GM04503 (cell line): ENCODE measurements around the gene EXPH5.

Experiments used
- DNase-seq: peaks from one replicate; pipeline ENCODE4 v3.0.0-alpha.2; 2012; ENCODE audit warnings: low read depth

The EXPH5 gene

DNA sequence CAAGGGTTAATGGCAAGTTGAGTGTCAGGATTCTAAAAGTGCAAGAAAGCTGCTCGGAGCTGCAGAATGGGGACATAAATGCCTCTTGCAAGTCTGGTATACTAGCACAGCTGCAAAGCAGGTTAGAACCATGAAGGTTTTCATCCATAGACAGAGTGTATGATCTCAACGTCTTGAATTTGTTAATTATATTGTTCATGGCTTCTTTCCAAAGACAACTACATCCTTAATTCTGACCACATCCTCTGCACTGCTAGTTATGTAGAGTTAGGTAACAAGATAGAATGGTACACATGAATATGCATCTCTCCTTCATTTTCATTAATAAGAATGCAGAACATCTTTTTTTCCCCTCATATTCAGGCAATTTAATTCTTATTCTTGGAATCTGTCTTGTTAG lies 34.2 kb downstream of the EXPH5 start:
- DNase-seq = peak; percentile 55

DNA sequence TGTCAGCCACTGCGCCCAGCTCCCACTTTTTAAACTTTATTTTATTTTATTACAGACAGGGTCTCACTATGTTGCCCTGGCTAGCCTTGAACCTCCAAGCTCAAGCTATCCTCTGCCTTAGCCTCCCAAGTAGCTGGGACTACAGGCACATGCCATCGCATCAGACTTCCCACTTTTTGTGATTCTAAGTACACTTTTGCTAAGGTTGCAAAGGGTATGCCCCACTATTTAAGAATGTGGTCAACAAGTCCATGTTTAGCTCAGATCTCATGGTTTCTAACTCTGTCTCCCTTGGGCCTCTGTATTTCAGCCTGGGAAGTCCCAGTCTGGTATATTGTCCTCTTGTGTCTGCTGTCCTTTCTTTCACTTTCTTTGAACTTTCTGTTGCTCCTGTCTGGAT lies 35.3 kb downstream of the EXPH5 start:
- no peak for DNase-seq

DNA sequence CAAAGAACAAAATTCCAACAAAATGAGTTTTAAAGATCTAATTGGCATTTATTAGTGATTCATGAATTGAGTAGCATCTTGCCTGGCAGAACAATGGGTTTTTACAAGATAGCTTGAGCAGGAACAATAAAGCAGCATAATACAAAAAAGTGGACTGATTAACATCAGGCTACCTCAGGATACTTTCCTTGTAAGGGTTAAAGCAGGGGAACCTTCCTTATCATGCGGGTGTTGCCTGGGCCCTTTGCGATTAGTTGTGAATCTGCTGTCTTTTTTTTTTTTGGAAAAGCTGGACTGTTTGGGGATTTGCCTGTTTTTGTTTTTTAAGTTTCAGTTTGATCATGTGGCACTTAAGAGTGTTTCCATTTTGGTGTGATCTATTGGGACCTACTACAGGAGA lies 37.5 kb downstream of the EXPH5 start:
- DNase-seq = no peak

DNA sequence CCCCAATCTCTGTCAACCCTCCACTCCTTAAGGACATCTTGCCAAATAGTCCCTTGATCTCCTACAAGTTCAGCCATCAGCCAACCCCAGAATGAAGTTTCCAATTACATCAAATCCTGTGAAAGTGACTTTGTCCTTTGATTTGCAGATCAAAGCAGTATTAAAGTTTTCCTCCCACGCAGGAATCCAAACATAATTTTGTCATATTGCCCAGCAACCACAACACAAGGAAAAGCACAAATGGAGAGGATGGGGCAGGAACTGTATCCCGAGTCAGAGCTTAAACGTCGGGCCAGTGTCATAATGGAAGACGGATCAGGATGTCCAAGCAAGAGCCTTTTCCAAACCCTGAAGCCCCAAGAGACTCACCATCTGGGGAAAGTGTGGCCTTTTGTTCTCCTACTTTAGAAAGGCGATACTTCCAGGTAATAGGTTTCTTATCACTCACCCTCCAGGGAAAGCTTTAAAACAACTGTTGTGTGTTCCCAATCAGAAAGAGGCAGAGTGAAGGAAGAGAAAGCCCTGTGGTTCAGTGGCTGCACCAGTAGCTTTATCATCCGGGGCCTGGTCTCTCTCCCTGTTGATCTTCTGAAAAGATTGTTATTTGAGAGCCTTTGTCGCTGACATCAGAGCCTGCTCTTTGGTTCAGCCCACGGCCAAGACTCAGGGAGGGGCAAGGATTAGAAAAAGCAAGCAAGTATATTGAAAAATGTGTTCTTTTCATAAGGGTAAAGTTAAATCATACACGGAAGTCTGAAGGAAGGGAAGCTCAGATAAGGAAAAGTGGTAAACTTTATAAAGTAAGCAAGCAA lies 41.7 kb downstream of the EXPH5 start:
- DNase-seq = no peak

DNA sequence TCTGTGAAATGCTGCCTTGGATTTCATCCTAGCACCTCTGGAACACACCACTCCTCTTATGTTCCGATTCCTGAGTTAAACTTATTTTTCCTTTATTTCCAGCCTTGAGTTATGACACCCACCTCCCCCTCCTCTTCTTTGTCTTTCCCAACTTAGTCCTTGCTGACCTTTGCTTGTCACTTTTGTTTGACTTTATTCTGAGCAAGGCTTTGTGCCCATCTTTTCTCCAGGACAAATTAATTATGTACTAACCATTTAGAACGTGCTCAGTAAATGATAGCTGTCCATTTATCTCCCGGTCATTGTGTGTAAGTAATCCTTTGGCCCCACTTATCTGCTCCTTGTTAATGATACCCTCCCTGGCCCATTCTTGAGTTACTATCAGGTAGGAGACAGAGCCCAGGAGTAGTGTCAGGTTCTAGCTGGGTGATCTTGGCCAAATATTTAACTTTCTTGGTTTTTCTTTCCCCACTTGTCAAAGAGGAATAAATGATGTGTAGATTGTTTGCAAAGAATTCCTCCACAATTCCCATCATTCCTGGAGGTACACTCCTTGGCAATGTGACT lies 44.2 kb downstream of the EXPH5 start:
- DNase-seq = no peak

DNA sequence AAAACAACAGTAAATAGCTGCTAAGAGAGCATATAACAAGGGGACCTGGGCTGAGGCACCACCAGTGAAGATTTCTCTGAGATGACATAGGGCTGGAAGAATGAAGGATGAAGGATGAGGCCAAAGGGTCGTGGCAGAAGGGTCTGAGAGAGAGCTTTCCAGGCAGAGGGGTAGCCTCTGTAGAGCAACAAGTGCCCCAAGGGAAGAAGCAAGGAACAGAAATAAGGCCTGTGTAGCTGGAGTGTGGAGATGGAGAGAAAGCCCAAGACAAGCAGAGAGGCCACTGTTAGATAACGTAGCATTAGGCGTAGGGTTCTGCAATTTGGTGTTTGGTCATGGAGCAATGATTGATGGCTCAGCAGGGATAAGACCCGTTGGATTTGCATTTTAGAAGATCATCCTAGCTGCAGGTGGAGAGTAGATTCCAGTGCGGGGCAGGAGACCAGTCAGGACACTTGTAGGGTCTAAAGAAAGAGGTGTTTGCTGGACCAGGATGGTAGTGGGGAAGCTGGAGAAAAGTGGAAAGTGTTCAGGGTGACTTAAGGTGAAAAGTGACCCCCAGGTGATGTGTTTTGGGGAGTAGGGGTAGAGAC lies 47.6 kb downstream of the EXPH5 start:
- no peak for DNase-seq

DNA sequence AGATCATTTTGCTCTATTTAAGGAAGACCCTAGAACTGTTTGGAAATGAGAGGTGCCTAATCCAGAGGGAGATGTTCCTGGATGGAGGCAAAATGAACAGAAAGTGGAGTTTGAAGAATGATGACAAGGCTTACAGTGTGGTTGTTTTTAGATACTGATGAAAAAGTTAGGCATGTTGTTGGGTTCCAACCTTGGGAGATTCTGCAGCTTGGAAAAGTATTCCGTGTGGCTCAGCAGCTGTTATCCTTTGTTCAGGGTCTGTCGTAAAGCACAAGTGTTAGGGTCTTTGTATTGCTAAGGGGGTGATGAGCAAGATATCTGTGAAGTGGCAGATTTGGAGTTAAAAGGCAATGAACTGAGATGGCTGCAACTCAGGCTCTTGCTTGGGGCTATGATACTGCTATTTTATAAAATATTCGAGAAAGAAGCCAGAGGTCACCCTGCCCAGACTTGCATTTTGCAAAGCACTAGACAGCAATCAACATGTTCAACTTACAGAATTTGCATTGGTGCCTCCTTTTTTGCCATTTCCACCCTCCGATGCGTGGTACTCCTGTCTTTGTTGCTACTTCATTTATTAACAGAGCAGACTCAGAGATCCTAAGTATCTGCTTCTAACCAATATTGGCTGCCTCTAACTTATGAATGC lies 50.1 kb downstream of the EXPH5 start:
- DNase-seq = no peak

DNA sequence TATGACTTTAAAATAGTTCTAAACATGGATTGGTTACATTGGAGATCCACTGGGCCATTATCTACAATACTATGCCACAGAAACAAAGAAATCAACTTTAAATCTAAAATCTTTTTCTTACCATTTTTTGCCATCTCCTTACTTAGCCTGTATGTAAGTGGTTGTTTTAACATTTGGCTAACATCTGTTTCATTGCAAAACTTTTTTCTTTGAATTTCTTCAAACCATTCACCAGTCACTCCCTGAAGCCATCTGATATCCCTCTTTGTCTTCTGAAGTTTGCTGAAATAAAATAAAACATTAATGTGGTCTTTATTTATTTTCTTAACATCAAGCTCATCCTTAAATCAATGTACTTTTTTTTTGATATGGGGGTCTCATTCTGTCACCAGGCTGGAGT lies 52.0 kb downstream of the EXPH5 start:
- no peak for DNase-seq

DNA sequence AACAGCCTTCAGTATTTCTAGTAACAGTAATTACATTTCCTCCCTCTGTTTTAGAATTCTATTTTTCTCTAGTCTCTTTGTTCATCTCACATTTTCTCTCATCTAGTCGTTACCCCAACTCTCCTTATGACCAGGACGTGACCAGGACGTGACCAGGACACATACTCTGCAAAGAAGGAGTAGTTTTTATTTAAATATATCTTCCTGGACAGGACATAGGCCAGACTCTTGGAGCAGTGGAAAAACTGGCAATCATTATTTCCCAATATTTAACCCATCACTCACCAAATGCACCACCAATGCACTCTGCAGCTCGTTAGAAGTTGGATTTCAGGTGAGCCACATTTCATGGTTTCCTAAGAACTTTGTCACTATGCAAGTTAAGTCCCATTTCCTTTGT lies 55.1 kb downstream of the EXPH5 start:
- DNase-seq = no peak

DNA sequence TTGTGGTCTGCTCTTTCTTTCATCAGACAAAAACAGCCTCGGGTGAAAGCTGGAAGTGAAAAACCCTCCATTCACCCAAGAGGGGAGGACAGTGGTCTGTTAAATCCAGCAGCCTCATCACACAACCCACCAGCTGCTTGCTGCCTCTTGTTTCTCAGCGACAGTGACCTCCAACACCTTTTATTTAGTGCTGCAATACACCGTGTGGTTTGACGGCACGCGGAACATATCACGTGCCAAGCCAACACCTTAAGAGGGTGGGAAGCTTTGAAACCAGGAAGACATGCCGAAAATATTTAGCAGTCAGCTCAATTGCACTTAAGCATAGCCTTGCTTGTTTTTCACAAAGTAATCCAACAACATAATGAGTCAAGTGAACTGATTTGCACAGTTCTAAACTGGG lies 55.5 kb downstream of the EXPH5 start:
- DNase-seq = no peak

DNA sequence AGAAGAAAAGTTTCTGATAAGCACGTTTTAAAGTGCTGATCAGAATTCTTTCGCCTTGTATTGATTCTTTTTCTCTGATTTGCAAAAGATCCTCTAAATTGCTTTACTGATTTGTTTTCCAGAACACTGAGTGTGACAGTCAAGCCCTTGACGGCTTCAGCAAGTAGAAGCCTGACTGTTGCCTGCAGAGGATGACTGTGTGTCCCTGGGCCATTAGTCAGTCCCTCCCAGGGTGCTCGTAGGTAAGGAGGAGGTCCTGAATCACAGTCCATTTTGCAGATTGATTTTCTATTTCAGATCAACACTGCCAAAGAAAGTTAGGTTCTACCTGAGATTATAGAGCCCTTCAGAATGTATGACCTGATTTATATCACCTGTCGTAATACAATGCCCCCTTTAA lies 56.8 kb downstream of the EXPH5 start:
- no peak for DNase-seq

DNA sequence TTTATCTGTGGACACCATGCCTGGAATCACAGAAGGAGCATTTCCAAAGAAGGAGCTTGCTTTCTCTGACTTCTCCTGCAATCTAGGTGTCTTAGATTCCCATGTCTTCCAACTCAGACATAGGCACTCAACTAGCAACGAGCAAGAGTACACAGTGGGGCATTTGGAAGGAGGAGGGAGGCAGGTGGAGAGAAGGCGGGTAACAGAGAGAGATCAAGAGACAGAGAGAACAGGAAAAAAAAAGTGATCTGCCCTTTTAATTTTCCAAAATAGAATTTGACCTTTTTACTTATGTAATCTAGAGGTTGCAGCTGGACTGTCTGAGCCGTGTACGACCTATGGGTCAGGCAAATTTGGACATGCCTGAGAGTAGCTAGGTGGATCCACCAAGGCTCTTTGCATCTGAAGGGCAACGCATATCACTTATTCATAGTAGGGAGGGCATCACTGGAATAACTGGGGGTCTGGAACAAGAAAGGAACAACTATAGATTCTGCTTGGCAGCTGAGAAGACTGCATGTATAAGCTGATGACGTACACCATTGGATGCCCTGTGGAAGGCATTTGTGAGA lies 58.1 kb downstream of the EXPH5 start:
- DNase-seq = no peak

DNA sequence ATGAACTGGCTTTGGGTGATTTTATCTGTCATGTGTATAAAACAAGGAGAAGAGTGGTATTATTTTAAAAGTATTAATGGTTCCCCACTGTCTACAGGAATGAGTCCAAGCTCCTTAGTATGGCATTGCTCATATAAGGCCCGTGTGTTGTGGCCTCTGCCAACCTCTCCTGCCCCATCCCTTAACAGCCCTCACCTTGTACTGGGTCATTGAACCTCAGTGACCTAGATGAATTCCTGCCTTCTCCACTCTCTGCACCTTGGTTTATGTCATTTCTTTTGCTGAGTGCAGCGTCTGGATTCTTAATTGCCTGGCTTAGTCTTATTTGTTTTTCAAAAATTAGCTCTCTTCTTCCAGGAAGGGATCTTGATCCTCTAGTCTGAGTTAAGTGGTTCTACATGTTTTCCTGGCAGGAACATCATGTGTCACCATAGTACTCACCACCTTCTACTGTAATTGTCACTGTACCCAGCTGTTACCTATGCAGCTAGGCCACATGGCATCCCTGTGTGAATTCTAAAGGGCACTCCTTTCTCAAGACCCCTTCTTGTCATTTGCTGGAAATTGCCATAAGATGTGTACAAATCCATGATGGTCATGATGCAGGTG lies 59.2 kb downstream of the EXPH5 start:
- DNase-seq = no peak

DNA sequence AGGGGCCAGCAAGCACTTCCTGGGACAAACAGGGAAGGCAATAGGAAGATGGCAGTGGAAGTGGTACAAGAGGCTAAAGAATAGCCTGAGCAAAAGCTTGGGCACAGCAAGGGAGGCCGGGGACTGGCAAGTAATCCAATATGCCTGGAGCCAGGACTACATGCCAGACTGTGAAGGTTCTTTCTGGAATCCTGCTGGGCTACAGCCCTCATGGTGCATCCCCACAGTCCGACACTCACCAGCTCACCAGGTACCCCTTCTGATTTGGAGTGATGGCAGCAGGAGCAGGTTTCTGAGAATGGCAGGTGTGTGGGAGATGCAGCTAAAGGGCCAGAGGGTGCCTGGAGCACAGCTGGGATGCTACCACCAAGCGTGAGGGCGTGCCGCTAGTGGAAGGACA lies 63.1 kb downstream of the EXPH5 start:
- DNase-seq = no peak

DNA sequence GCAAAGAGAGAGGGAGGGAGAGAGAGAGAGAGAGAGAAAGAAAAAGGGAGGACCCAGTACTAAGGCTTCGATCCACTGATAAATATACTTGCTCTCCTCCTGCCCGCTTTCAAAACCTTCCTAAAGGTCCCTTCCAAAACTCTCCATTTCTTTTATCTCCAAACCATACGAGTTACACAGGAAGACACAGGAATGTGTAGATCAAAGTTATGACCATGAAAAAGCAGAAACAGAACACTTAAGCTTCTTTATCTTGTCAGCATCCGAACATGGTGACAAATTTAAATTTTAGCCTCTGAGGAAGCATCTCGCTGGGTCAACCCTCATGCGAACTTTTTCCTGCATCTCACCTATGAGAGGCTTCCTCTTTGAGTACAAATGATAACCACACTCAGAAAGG lies 66.2 kb downstream of the EXPH5 start:
- no peak for DNase-seq

DNA sequence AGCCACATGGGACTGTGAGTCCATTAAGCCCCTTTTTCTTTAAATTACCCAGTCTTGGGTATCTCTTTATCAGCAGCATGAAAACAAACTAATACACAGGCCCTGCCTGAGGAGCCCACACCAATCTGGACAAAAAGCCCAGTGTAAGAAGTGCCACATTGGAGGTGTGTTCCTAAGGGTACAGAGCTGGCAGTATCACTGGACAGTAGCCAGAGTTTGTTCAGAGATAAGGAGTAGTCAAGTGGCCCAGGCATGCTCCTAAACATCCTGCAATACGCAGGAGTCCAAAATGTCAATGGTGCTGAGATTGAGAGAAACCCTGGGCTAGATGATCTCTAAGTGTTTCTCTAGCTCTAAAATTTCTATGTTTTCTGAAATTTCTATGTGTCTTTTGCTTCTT lies 68.4 kb downstream of the EXPH5 start:
- no peak for DNase-seq

DNA sequence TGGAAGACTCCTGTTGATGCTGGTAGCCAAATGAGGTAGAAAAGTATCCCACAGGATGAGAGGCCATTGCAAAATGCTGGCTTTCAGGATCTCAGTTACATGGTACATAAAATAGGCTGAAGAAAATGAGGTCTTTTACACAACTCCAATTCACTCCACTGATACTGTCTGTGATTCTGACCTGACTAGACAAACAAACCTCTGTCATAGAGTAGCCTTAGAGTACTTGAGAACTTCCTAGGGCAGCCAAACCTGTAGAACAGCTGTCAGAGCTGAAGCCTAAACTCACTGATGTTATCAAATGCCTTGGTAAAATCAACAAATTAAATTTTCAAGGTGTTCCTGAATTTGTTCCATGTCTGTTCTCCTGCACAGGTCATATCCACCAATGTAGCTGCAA lies 69.1 kb downstream of the EXPH5 start:
- no peak for DNase-seq

DNA sequence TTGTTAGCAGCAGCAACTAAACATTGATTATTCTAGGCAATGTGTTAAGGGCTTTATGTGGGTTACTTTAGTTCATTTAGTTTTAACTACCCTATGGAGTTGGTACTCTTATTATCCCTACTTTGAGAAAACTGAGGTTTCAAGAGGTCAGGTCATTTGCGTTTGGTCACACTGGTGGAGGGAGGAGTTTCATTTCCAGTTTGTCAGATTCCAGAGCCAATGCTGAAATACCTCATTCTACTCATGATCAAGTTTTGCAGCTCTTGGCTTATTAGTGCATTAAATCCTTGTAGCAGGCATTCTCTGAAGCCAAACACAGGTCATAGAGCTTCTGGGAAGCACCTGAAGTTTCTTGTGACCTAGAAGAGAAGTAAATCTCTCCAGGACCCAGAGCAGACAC lies 71.2 kb downstream of the EXPH5 start:
- no peak for DNase-seq

DNA sequence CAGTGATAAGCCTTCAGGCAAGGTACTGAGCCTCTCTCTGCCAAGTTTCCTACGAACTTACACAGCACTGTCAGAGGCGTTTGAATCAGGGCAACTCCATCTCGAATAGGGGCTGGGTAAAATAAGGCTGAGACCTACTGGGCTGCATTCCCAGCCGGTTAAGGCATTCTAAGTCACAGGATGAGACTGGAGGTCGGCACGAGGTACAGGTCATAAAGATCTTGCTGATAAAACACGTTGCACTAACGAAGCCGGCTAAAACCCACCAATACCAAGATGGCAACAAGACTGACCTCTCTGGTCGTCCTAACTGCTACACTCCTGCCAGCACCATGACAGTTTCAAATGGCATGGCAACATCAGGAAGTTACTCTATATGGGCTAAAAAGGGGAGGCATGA lies 75.0 kb downstream of the EXPH5 start:
- DNase-seq = no peak

DNA sequence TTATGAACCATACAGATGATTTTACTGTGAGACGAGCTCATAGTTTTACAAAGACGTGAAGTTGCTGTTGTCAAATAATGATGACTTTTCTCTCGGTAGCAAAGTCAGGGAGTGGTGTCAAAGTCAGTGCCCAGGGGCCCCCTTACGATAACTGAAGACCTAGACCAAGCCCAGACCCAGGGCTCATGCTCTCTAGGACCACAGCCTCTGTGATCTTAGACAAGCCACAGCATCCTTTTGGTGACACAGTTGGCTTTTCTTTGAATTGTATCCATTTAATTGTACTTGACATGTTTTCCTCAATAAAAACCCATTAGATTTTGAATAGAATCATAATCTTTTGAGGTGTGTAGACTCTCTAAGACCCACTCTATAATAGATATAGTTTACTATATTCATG lies 77.4 kb downstream of the EXPH5 start:
- no peak for DNase-seq

DNA sequence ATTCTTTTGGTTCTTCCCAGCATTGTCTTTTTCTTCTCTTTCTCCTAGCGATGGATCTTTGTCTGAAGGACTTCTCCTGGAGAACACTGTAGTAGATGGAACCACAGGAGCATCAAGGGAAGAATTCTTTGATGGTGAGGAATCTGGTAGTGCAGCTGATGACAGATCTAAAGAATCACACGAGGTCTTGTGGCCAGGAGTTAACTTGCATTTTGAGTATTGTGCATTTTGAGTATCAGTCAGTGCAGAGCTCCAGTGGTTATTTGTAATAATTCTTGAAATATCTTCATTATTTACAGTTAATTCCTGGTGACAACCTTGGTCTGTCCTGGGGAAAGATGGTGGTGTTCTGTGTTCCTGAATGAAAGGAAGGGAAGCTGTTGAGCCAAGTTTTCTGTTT lies 80.9 kb downstream of the EXPH5 start:
- no peak for DNase-seq

DNA sequence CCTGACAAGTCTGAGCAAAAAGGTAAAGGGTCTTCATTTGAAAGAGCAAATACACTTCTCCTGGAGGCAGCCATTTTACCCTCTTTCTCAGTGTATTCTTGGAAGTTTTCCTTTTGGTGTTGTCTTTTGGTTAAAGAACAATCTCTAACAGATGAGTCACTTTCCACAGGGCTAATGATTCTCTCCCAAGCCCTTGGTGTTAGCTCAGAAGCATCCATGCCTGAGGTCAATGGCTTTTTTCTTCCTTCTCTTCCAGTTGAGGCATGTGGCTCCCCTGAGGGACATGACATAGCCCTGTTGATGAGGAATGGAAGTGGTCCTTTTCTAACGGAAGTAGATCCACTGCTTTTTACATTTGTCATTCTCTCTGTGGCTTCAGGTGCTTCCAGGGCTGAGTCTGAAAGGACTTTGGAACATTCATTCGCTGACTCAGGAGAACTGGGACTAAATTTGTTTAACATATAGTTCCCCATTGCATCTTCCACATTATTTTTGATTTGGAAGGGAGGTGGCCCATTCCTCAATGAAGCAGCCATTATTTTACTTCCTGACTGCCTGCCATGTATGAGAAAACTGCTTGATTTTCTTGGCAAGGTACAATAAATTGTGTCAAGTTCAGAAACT lies 81.6 kb downstream of the EXPH5 start:
- peak; percentile 66 for DNase-seq
